NB4 (cell line): Measurements from ENCODE around the gene CYREN.

Experiments
- TF ChIP-seq, protein P1 (sequence below): IDR thresholded peaks from one replicate; pipeline ENCODE4 v1.5.1; 2012; ENCODE audit warnings: low read depth, low read length
- TF ChIP-seq, protein P2 (sequence below): IDR thresholded peaks from 2 replicates; pipeline ENCODE4 v1.6.1; 2011; ENCODE audit warnings: low read depth, low read length

DNA sequence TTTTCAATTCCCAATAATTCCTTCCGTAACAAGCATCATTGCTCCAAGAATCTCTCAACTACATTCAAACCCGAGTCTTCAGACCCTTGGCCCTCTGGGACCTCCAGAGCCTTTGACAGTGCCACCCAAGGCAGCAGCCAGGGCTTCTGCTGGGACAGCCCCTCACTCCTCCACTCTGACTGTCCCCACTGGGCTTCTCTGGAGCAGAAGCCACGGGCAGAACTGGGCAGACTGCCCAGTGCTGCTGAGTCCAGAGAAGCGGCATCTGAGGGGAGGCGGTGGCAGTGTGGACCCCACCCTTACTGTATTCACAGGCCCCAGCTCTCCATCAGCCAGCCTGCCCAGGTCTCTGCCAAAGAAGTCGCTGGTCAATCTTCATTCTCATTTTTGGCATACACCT, 8.8 kb downstream of the CYREN start:
- TF ChIP-seq, protein P1, sequence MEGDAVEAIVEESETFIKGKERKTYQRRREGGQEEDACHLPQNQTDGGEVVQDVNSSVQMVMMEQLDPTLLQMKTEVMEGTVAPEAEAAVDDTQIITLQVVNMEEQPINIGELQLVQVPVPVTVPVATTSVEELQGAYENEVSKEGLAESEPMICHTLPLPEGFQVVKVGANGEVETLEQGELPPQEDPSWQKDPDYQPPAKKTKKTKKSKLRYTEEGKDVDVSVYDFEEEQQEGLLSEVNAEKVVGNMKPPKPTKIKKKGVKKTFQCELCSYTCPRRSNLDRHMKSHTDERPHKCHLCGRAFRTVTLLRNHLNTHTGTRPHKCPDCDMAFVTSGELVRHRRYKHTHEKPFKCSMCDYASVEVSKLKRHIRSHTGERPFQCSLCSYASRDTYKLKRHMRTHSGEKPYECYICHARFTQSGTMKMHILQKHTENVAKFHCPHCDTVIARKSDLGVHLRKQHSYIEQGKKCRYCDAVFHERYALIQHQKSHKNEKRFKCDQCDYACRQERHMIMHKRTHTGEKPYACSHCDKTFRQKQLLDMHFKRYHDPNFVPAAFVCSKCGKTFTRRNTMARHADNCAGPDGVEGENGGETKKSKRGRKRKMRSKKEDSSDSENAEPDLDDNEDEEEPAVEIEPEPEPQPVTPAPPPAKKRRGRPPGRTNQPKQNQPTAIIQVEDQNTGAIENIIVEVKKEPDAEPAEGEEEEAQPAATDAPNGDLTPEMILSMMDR = no peak
- TF ChIP-seq, protein P2, sequence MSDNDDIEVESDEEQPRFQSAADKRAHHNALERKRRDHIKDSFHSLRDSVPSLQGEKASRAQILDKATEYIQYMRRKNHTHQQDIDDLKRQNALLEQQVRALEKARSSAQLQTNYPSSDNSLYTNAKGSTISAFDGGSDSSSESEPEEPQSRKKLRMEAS = no peak
